NCI-H2029 (cell line): ENCODE data around the gene TMCC3.

Experiments
- DNase-seq: peaks from one replicate; lab custom pipeline; 2025; lab: John Stamatoyannopoulos, UW

The TMCC3 gene

DNA sequence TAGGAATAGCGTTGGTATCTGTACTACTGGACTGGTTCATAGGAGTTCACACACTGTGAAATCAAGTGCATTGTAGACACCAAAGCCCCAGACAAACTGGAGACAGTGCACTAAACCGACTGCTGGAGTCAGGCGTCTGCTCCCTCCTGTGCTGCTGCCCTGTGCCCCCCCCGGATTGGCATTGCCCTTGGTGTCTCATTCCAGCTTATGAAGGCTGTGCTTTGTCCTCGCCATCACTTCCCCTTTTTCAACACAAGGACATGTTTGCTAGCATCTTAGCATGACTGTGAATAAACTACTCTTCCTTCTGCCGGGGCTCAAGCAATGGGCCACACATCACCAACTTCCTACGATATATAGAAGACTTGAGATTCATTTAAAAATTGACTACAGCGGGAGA is 84.0 kb downstream of the TMCC3 start:
- no peak for DNase-seq

DNA sequence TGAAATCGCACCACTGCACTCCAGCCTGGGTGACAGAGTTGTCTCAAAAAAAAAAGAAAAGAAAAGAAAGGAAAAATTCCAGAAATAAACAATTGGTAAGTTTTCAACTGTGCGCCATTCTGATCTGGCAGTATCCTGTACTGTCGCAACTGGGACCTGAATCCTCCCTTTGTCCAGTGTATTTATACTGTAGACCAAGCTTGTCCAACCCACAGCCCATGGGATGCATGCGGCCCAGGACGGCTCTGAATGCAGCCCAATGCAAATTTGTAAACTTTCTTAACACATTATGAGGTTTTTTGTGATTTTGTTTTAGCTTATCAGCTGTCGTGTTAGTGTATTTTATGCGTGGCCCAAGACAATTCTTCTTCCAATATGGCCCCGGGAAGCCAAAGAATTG is 84.7 kb downstream of the TMCC3 start:
- no peak for DNase-seq

DNA sequence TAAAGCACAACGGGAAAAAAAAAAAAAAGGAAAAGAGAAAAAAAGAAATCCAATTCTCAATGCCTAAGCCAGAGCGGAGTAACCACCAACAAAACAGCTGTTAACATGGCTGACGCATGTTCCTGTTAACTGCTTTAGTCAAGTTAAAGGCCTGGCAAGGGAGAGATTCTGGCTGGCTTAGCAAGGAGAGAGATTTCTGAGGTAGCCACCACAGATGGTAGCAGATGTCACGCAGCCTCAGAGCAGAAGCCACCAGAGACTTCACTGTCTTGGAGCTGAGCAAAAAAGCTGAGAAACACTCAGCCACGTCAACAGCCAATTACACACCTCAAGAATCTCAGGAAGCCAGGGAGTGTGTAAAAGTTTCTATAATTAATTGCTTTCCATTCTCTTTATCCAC is 87.1 kb downstream of the TMCC3 start:
- no peak for DNase-seq

DNA sequence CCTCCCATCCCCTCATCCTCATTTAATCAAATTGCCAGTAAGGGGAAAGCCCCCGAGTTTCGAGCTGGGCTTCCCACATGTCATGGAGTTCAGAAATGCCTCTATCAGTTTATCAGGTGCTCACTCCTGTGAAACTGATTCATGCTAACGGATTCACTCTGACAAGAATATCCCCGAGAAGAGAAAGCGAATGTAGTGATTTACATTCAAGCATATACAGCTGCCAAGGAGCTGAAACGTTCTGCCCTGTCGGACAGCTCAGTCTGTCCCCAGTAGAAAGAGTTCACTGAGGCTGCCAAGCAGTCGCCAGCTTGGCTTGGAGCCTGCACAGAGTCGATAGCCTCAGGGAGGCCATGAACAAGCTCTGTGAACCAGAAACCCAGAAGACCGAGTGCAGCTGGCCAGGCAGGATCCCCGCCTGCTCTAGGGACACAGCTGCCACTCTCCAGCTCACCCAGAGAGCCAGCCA is 88.4 kb downstream of the TMCC3 start:
- DNase-seq, result peak; percentile 3

DNA sequence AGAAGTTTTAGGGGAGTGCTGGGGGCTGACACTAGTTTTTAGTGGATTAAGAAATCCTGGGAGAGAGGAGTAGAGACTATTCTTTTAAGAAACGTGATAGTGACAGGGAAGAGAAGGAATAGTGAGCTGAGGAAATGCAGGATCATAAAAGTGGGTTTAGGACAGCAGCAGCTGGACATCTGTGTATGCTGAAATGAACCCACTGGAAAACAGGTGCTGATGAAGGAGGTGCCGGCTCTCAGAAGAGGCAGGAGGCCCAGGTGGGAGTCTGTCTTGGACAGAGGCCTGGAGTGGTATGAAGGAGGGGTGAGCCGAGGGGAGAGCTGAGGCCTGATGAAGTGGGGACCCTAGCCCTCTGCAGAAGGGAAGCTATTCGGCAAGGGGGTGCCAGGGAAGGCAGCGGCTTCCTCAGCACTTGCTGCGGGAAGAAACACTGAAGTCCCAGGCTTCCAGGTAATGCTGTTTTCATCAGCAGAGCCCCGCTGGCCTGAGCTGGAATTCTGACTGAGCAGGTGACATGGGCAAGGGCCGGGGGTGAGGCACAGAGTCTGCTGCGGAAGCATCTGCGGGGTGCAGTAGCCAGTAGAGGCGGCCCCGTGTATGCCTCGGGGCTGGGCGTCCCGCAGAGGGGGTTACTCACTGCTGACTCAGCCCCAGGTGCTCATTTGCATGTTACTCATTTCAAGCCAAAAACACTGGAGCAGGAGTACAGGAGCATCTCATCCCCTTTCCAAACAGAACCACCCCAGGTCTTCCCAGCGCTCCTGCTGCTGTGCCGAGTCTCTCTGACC is 89.7 kb downstream of the TMCC3 start:
- DNase-seq, result no peak

DNA sequence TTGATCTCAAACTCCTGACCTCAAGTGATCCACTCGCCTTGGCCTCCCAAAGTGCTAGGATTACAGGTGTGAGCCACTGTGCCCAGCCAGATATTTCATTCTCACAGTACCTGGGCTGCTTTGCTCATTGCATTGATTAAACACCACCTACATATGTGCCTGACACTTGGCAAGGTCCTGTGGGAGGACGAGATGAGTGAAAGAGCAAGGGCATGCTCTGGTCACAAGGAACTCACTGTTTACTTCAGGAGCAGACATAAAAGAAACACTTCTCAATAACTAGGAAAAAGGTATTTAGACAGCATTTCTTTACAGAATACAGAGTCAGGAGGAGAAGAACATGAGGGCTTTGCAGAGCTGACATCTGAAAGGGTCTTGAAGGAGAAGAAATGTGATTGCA is 91.7 kb downstream of the TMCC3 start:
- no peak for DNase-seq

DNA sequence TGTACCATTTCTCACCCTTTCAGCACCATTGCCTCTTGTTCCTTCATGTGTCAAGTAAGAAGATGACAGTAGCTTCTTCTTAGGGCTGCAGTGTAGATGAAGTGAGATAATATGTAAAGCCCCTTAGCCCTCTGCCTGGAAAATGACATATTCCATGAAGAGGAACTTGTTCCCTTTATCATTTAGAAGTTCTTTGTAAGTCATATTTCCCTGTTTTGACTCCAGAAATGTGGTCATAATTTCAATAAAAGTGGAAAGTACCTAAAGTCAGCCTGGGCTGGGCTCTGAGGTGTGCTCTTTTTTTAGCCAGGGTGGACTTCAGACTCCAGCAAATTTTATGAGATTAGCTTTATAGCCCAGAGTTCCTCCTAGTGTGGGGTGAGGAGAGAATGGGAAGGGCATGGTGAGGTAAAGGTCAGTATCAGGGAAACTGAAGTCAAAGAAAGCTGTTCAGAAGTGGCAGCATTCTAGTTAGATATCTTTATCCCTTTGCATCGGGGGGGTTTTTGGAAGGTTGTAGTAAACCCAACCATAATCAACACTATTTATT is 92.5 kb downstream of the TMCC3 start:
- no peak for DNase-seq

DNA sequence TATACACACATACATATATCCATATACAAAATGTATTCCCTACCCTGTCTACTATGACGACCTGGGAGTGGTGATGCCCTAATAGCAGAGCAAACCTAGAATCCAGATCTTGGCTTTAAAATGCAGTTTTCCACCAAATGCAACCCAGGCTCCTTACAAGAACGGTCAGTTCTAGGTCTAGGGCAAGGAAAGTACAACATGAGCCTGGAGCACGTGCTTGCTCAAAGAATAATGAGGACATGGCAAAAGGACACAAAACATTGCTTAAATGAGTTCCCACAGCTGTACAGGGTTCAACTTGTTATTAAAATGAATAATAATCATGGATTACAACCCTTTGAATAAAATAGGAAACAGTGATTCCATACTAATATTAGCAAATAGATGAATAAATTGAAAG is 94.7 kb downstream of the TMCC3 start:
- no peak for DNase-seq

DNA sequence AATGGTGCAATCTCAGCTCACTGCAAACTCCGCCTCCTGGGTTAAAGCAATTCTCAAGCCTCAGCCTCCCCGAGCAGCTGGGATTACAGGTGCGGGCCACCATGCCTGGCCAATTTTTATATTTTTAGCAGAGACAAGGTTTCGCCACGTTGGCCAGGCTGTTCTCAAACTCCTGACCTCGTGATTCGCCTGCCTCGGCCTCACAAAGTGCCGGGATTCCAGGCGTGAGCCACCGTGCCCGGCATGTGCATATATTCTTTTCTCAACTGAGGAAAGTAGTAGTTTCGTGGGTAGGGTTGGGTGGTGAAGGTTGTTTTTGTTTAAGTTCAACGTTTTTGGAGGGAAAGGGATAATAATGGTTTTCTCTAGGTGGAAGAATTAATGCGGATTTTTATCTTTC is 96.5 kb downstream of the TMCC3 start:
- no peak for DNase-seq

DNA sequence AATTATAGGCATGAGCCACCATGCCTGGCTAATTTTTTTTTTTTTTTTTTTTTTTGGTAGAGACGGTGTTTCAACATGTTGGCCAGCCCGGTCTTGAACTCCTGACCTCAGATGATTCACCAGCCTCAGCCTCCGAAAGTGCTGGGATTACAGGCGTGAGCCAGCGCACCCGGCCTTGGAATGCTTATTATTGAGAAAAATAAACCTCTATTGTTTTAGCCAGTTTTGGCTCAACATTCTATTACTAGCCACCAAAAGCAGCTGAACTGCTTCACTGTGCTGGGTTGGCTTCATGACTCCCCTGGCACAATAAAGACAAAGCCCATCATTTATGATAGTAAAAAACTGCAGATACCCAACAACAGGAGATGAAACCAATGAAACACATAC is 97.2 kb downstream of the TMCC3 start:
- DNase-seq, result no peak

DNA sequence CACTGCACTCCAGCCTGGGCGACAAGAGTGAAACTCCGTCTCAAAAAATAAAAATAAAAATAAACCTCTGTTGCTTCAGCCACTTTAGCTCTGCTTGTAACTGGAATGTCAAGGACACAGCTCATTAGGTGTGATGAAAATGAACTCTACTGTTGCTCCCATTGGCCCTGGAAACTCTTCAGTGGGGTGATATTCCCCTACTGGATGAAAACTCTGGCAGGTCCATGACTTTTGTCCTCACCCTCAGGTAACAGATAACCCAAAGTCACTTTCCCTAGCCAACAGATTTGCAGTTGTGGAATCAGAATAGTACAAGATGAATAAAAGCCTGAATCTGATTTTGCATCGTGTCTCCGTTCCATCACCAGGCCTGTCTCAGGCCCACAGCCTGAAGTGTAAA is 98.5 kb downstream of the TMCC3 start:
- DNase-seq, result no peak

DNA sequence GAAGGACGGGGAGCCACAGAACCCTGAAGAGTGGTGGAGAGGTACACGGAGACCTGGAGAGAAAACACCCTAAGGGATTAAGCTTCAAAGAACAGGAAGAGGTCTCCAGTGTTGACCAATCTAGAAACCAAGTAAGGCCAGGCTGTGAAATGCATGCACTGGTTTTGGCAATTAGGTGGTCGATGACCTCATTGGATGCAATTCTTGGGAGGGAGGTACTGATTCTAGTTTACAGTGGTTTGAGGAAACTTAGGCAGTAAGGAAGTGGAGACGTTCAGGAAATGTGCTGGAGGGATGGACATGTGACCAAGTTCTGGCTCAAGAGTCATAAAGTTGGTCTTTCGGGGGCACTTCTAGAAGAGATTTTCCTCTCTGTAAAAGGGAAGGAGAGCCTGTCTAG is 99.4 kb downstream of the TMCC3 start:
- no peak for DNase-seq

DNA sequence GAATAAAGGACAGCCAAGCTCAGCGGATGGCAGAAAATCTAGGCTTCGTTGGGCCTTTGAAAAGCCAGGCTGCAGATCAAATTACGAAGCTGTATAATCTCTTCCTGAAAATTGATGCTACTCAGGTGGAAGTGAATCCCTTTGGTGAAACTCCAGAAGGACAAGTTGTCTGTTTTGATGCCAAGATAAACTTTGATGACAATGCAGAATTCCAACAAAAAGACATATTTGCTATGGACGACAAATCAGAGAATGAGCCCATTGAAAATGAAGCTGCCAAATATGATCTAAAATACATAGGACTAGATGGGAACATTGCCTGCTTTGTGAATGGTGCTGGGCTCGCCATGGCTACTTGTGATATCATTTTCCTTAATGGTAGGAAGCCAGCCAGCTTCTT is 101.5 kb downstream of the TMCC3 start:
- peak; percentile 38 for DNase-seq

DNA sequence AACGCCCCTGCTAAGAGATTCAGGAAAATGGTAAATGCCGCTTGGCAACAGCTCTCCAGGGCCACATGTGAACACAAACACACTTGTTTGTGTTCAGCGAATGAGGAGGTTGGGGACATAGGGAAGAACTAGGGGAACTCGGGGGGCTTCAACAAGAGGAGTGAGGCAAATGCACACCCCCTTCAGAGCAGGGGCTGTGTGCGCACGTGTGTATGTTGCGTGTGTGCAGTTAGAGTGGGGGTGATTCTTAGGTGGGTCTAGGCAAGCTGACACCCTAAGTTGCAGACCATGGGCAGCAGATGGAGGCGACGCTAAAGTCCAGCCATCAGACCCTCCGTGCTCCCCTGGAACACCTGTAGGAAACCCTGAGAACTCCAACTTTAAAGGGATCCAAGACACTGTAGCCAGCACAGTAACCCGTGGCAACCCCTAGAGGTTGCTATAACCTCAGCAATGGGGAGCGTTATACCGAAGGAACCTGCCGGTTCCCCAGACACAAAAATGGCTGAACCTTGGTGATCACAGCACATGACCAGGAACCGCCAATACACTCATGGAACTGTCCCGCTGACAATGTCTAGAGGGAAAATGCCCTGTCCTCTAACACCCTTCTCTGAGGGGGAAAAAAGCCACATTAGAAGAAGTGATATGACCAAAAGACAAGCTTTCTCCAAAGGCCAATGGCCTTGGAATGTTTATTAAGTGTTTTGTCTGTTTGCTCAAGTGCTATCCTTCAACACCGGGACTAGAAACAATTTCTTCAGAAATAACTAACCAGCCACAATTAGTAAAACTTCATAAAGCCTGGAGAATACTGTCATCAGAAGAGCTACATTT is 104.2 kb downstream of the TMCC3 start:
- DNase-seq, result peak; percentile 54

DNA sequence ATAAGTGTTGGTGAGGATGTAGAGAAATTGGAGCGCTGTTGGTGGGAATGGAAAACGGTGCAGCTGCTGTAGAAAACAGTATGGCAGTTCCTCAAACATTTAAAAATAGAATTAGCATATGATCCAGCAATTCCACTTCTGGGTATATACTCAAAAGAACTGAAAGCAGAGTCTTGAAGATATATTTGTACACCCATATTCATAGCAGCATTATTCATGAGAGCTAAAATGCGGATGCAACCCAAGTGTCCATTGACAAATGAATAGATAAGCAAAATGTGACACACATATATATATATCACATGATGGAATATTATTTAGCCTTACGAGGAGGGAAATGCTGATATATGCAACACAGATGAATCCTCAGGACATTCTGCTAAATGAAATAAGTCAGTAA is 106.0 kb downstream of the TMCC3 start:
- DNase-seq, result no peak

DNA sequence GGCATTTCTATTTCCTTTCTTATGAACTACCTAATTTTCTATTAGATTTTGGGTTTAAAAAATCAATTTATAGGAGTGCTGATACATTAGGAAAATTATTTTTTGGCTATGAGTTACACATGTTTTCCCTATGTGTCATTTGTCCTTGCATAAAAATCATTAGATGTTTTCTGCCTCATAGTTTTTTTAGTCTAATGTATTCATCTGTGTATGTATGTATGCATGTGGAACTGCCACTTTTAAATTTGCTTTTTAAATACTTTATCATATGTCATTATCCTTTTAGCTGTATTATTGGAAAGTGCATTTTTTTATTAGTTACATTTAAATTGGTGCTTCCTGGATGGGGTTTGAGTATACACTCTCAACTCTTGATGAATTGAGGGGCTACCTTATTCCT is 112.0 kb downstream of the TMCC3 start:
- no peak for DNase-seq

DNA sequence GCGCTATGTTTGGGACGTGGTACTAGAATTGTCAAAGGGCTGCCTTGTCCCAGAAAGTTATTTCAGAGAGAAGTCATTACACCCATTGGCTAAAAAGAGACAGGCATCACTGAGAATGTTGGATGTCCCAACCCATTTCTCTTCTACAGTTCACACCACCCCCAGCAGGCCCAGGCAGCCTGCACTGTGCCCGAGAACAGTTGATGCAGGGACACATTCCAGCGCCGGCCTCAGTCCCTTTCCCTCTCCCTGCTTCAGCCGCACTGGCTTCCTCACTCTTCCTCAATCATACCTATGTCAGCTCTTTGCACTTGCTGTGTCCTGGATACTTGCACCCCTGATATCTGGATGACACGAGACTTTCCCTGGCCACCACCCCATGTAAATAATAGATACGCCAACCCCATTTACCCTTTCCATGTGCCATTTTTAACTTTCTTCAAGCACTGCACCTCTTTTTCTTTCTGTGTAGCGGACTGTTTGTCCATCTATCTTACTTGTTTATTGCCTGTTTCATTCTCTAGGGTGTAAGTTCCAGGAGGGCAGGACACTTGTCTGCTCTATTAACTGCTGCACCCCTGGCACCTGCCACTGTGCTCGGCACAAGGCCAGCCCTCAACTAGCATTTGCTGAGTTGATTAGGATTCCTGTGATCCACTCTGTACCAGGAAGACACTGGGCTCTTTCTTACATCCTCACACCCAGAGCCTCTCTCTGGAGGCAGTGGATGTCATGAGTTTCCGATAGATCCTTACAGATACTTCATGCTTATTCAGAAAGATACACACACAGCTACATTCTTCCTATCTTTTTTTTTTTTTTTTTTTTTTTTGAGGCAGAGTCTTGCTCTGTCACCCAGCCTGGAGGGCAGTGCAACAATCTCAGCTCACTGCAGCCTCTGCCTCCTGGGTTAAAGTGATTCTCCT is 114.1 kb downstream of the TMCC3 start:
- no peak for DNase-seq

DNA sequence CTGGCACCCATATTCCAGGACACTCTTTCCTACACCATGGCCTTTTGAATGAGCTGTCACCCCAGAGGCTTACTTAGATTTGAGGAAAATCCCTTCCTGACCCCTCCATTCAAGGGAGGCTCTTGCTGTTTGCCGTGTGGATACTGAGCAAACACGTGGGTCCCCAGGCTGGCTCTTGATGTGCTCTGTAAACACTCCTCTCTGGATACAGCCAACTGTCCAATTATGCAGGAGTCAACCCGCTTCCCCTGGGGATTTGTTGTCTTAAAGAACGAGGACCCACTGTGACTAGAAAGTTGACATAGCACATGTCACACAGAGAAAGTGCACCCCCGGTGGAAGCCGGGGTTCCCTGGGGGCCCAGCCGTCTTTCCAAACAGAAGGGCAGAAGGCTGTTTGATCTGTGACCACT is 114.8 kb downstream of the TMCC3 start:
- DNase-seq, result peak; percentile 59

DNA sequence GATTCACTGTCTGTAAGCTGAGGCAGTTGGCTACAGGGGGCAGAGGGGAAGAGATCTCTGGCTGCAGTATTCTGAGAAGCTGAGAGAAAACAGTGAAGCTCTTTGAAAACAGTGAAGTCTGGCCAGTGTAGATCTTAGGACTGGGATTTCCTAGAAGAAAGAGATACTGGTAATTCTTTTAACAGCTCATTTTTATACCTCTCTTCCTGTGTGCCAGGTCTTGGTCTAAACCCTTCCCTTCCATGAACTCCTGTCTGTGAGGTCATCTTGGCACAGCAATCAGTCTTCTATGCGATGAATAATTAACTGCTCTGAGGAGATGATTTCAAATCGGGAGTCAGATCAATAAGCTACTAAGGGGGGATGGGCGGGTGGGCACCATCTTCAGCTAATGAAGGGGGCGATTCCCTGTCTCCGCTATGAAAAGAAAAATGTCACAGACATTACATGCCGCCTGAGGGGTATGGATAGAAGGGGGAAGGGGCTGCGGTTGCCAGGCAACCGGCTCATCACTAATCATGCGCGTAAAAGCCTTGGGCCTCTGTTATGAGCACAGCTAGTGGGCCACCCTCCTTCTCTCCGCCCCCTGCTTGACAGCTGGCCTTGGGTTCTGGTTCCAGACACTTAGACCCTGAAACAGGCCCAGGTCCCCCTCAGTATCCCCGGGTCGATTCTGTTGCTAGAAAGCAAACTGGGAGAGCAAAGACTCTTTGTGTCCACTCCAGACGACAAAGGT is 115.4 kb downstream of the TMCC3 start:
- DNase-seq, result peak; percentile 6

DNA sequence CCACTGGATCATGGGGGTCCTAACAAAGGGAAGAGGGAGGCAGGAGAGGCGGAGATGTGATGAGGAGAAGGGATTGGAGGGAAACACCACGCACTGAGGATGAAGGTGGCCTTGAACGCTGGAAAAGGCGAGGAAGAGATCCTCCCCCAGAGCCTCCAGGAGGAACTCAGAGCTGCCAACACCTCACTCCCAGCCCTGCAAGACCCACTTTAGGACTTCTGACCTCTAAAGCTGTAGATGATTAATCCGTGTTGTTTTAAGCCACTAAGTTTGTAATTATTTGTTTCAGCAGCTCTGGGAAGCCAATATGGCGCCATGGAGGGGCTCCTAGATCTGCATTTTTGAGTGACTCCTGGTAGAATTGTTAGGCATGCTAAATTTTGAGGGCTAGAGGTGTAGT is 116.1 kb downstream of the TMCC3 start:
- DNase-seq, result no peak
